ENCODE results near the gene BMI1.

Gene BMI1

DNA sequence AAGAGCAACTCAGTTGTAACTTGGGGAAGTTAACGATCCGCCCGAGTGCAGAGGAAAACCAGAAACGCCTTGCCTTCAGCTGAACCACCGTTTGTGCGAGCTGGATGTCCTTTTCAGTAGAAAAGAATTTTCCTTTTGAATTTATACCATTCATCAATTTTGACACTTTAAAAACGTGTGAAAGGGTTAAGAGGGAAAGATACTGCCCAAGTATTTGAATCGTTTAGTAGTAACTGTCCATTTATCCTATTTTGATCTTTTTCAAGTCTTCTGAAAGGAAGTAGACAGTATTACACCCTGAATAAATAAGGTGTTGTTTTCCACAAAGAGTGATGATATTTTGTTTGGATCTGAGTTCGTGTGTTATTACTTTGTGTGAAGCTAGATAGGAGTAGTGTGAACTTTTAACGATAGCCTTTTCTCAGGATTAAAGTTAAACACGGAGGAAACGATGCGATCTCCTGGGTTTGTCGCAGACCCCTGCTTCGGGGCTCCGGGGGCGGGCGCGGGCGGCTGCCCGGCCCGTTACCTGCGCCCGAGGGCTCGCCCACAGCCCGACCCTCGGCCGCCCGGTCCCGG is 830 bp upstream of the BMI1 start:
- DNase-seq = peak in 1 of 2 donors; percentile 26

DNA sequence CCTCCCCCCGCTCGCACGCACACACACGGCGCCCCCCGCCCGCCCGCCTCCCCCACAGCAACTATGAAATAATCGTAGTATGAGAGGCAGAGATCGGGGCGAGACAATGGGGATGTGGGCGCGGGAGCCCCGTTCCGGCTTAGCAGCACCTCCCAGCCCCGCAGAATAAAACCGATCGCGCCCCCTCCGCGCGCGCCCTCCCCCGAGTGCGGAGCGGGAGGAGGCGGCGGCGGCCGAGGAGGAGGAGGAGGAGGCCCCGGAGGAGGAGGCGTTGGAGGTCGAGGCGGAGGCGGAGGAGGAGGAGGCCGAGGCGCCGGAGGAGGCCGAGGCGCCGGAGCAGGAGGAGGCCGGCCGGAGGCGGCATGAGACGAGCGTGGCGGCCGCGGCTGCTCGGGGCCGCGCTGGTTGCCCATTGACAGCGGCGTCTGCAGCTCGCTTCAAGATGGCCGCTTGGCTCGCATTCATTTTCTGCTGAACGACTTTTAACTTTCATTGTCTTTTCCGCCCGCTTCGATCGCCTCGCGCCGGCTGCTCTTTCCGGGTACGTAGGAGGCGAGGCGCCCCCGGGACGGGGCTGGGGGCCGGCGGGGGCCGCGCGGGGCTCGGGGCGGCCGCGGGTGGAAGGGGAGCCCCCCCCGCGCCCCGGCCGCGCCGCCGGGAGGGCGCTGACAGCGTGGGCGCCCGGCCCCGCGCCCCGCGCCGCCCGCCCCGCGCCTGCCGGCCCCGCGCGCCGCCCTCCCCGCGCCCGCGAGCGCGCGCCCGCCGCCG is 441 bp downstream of the BMI1 start:
- peak; percentile 51 to 71 for DNase-seq

DNA sequence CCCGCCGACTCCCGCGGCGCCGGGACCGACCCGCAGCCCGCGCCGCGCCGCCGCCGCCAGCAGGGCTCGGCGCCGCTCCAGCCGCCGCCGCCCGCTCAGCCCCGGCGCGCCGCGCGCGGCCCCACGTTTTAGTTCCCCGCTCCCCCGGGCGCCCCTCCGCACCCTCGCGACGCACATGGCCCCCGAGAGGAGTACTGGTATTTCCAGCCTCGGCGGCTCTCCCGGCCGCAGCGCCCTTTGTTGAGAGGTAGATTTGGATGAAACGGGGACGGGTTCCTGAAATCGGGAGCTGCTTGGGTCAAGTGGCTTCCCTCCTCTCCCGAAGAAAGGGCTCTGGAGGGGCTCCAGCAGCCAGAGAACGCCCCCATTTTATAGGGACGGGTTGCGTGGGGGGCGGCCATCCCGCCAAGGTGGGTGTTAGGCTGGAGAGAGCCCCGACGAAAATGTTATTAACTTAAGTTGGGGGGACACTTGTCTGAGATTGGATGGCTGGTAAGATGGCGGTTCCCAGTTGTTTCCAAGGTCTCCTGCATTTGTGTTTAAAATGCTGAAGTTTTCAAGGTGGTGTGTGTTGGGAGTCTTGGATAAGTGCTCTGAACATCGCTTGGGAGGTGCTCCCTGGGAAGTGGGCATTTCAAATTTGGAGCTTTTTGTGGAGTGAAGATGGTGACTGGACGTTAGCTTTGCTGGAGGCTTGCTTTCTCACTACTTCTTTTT is 1.2 kb downstream of the BMI1 start:
- peak in 1 of 2 donors; percentile 47 for DNase-seq

DNA sequence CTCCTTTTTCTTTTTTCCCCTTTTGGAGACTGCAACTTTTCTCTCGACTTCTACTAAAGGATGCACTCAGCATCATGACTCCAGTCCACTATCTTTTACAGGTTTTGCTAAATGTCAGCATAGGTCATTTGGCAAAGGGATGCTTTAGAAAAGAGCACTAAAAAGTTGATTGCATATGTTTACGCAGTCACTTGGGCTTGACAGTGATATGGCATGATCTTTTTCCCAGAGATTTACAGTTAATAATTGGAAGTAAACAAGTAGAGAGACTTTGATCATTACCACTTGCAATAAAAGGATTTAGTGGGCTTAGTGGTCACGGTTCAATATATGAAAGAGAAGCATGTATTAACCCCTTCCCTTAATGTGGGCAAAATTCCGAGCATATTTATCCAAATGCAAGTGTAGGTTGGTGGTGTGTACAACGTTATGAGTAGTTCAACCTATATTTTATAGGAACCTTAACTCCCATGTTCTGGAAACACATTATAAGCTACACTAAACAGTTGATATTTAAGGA is 1.8 kb downstream of the BMI1 start:
- DNase-seq = no peak

DNA sequence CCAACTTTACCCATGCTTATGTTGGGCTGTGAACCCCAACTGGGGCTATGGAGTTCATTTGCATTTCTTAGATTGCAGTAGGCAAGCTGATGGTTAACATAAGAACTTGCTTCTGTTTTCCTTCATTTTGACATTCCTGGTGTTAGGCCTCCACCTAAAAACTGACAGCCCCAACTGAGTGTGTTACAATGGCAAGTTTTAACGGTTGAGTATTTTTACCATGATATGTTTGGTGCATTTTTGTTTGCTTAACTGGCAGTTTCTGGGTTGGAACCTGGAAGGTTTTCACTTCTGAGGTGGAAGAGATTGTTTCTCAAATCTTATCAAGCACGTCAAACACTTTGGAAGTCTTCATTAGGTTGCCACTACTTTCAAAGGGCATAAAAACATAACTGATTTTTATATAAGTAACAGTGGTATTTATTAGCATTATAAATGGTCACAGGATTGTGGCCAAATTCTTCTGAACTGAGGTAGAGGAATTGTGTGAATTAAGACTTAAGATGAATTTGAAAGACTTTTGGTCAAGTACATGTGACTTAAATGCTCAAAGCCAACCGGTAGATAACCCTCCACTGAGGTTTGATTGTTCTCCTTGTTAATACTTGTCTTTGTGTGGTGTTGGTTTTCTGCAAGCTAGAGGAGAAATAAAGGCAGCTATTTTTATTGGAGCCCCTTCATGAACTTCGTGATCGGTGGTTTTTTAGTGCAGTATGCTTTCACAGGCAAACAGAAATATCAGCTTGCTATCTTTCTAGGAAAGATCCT is 2.8 kb downstream of the BMI1 start:
- DNase-seq = no peak

DNA sequence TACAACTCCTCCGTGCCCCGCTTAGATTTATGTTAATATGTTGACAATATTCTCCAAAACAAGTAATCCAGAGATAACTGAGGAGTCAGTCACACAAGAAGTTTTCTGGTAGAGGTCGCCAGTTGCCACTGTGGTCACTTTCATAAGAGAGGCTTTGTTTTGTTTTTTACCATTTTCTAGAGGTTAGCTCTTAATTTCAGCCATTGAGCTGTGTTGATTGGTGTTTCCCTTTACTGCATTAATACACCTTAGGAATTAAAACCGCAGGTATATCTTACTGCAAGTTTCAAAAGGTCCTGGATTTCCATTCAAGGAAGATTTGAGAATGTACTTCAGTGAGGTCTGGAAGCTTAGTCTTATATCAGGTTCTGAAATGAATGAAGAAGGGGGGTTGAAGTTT is 3.5 kb downstream of the BMI1 start:
- DNase-seq = no peak

DNA sequence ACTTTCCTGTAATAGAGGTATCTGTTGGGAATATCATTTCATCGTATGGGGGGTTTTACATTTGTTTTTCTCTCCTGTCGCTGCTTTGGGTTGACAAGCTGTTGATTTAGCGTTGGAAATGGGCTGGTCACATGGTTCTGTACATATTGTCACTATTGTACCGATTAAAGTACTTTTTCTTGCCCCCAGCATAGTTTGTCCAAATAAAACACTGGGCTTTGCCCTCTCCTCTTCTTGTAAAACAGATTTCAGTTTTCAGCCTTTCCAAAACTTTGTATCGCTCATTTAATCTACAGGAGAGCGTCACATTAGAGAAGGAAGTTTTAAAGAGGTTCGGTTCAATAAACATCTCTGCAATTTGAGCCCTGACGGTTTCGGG is 4.0 kb downstream of the BMI1 start:
- no peak for DNase-seq

DNA sequence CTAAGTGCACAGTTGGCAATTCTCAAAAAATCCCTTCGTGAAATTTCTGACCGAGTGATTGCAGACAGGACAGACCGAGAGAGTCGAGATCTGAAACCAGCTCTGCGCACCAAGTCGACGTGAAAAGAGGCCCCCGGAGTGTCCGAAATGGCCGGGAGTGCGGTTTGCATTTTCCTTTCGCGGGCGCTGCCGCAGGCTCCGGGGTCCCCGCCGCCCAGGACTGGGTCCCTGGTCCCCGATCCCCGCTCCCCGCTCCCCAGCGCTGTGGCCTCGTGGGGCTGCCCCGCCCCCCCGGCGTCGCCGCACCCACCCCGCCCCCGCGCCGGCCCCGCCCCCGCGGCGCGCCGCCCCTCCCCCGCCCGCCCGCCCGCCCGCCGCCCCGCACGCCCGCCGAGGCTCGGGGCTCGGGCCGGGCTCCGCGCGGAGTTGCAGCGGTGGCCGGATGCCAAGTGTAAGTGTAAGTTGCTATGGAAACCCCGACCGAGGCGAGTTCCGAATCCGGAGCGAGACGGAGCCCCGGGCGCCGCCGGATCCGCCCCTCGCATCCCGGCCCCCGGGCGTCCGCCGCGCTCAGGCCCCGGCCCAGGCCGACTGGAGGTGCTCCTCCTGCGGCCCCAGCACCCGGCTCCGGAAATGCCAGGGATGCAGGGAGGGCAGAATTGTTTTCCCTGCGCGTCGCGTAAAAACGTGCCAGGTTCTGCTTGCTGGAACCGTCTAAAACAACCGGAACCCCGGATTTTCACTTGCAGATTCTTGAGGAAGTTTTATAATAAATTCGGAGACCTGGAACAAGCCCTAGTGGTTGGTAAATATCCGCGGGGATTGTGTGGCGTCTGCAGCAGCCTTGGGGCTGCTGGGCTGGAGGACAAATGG is 4.6 kb downstream of the BMI1 start:
- DNase-seq = peak; percentile 79 to 87

DNA sequence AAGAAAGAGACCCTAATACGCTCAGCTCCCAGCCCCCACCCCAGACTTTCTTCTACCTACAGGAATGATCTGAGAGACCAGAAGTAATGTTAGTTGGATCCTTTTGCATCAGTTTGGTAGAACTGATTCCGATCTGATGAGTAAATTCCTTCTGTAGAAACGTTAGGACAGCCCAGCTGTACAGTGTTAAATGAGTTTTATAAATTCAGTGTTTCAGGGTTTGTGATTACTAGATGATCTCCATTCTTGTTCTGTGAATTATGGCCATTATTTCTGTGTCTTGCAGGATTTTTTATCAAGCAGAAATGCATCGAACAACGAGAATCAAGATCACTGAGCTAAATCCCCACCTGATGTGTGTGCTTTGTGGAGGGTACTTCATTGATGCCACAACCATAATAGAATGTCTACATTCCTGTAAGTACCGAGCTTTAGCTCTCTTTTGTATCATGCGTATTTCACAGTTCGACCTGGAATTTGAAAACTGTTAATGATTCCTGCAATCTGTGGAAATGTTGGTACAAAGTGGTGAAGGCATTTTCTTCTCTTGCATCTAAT is 5.3 kb downstream of the BMI1 start:
- no peak for DNase-seq

DNA sequence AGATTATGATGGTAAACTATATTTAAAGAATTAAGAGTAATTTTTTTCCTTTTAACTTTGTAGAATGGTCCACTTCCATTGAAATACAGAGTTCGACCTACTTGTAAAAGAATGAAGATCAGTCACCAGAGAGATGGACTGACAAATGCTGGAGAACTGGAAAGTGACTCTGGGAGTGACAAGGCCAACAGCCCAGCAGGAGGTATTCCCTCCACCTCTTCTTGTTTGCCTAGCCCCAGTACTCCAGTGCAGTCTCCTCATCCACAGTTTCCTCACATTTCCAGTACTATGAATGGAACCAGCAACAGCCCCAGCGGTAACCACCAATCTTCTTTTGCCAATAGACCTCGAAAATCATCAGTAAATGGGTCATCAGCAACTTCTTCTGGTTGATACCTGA is 8.3 kb downstream of the BMI1 start:
- no peak for DNase-seq

DNA sequence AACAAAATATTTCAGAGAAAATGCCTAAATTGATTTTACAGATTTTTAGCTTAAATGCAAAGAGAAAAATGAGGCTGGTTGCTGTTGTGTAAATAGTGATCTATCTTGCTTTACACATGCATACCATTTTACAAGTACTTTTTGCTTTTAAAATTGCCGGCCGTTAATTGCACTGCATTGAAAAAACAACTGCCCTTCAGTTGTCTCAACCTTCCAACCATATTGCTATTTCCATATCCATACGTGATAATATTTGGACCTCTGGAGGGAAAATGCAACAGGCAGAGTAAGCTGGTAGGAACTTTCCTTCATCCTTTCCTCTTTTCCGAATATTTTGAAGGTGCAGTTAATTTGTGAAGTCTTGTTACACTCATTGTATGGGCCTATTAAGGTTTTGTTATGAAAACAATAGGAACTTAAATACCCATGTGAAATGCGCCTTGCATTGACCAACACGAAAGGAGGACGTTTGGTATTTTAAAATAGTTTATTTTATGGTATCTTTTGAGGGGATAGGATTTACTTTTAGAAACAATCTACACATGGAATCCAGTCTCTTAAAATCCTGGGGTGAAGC is 11.3 kb downstream of the BMI1 start:
- DNase-seq = no peak

DNA sequence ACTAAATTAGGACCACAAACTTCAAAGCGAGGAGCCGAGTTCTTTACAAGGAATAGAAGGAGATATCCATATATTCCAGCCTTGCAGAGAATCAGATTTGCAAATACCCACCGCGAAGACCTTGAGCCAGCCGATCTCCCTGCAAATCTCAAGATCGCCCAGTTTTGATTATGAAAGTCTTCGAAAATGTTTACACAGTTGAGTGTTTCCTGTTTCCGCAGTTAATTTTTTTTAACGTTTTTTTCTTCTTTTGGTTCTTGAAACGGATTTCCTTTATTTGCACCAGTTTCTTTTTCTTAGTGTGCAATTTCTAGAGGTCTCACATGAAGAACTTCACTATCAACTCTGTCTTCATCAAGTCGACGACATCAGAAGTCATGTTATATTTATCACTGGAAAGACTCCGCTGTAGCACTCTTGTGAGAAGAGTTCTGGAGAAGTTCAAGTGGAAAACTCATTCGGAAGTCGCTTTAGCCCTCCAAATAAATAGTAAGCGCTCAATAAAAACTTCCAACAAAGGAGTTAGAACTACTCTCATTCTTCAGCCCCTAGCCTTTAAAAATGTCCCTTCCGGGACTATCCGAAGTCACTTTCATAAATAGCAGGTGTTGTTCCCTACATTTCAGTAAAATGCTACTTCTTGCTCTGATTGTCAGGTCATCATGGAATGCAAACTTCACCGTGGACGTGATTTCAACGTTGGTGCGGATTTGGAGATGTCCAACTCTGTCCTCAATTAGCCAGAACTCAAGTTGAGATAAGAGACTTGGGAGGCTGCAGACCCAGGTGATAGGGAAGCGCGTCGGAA is 12.5 kb downstream of the BMI1 start:
- peak in 1 of 2 donors; percentile 66 for DNase-seq

DNA sequence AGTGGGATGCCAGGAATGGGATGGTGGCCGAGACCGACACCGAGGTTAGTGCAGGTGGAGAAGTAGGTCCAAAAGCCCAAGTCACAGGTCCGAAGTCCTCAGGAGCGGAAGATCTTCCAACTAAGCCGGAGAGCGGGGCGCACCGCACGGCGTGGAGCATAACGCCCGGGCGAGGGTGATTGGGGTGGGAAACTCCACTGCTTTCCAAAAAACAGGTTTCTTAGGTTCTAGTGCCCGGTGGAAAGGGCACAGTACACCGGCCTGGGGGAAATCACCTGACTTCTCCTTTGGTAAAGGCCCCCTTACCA is 13.0 kb downstream of the BMI1 start:
- DNase-seq = no peak

DNA sequence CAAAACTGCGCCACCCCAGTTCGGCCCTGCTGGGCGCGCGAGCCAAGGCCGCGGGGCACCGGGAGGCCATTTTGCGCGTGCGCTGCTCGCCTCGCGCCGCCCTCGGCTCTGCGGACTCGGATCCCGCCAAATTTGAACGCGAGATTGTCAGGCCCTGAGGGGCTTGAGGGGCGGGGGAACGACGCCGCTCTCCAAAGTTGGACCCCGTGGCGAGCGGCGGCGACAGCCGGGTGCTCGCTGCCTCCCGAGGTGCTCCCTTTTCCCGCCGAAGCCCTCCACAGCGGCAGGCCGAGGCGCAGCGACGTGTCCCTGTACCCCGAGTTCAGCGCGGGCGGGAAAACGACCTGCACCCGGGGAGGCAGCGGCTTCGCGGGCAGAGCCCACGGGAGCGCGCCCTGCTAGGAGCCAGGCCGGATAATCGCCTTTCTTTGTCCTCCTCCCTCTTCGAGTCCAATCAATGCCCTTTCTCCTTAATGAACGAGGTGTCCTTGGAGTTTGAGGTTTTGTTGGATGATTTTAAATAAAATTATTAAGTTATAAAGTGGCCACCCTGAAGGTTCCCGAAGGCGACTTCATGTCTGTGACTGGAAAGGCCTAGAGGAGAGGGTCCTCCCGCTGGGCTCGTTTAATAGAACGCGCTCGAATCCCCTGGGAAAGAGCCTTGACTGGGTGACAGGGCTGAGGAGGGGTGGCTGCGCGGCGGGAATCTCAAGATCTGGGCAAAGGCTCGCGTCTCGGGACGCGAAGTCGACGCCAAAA is 13.7 kb downstream of the BMI1 start:
- DNase-seq = no peak

DNA sequence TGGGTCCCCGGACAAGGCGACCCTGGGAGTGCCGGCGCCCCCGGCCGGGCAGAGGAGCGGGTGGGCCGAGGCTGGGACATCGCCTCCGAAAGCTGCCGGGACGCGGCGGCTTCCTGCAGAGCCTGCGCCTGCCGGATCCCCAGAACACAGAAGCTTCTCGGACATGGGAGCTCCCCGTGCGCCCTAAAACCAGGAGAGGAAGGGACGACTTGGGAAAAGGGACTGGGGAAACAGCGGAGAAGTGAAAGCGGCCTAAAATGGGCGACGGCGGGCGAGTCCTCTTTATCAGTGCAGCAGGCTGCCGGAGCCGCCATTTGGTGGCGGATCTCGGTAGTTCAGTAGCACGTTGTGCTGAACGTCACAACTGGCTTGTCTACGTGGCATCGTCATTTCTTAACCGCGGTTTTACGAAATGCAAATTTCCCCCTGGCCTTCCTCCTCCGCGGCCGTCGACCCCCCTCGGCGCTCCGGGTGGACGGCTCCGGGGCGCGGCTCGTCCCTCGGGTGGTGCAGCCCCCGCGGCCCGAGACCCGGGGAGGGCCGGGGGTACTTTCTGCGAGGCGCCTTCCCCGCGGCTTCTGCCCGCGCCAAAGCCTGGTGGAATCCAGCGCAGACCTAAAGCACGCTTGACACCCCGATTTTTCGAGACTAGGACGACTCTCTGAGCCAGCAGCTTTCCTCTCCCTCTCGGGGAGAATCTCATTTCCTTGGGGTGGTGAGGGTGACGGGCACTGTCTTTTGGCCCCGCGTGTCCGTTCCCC is 14.5 kb downstream of the BMI1 start:
- peak; percentile 83 to 85 for DNase-seq

DNA sequence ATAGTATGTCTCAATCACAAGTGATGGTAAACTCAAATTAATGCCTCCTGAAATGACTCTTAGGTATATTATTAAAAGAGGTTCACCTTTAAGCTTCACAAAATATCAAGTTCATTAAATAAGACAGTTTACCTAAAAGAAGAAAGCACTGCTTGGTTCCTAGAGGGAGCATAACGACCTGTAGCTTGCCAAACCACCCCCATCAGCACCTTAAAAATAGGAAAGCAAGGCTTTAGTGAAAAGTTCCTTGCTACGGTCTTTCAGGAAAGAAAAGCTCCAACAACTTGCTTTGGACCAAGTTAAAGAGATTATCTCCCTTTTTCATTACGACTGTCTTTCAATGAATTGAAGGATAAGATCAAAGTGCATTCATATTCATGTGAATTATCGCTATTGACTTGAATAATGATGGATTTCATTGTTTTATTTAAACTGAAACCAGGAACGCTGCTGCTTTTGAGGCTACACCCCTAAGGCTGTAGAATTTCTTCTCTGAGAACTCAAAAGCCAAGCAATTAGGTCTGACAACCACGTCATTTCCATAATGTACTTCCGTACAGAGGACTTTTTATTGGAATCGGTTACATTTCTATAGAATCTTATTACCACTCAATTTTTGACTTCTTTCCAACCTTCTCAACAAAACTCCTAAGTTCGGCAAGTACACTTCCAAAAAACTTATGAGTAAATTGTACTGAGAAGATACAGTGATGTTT is 17.4 kb downstream of the BMI1 start:
- DNase-seq = peak in 1 of 2 donors; percentile 27

DNA sequence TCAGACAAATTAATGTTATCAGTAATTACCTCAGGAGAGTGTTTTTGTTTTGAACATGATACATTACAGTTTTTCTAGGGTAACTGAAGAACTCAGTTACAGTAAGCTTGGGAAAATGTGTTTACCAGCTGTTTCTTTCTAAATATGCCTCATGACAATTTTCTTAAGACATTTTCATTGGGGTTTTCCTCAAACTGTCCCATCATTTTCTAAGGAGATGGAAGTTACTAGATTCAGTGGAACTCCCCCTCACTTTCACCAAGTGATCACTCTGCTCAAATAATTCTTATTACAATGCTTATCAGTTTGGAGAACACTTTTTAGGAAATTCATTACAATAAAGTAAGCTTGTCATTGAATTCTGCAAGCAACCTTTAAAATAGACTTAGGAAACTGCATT is 18.0 kb downstream of the BMI1 start:
- no peak for DNase-seq

DNA sequence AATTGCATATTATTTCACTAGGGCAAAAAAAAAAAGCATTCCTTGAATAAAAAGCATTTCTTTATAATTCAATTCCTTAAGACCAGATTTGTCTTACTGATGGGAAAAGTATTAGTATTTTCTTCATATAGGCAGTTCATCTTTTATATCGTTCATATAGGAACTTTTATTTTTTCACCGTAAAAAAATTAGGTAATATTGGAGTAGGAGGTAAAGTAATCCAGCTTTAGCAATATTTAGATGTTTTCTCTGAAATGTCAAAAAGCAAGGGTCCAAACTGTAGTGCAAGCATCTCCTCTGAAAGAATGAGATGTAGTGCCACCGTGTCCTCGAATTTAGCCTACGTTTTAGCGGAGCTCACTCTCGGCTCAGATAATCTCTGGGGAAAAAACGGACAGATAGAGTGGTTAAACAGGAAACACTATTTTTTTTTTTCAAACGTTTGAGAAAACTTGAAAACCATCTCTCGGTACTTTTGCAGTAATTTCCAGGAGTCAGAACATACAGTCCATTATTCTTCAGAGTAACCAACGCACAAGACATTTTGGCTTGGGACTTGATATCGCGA is 18.9 kb downstream of the BMI1 start:
- DNase-seq = no peak
